Keratinocyte (primary cell): ENCODE measurements around the gene QRSL1. TPM values are rescaled to one million over a fixed set of nuclear protein-coding genes. Genes with fewer than 3 reads are reported as not detected.

Experiments used
- DNase-seq: peaks from one replicate; pipeline ENCODE4 v3.0.0-alpha.2; 2011; ENCODE audit warnings: low read depth, missing footprints, low spot score
- FAIRE-seq: peaks from 2 replicates; lab custom pipeline; 2011; peaks lifted over from hg19 to GRCh38; lab: Jason Lieb, UNC
- H2AFZ ChIP-seq: 2 replicates; pipeline ENCODE4 v1.6.0; 2012; ENCODE audit warnings: low read length, control low read depth, inconsistent platforms; ENCODE audit not compliant: control insufficient read depth
- H3K27ac ChIP-seq: 2 replicates; pipeline ENCODE4 v1.5.1; 2011; ENCODE audit warnings: low read length; ENCODE audit not compliant: control insufficient read depth, insufficient read depth
- H3K27me3 ChIP-seq: 3 replicates; pipeline ENCODE4 v1.6.0; 2011; ENCODE audit warnings: low read length; ENCODE audit not compliant: control insufficient read depth, insufficient read depth; ENCODE audit errors: extremely low read depth
- H3K36me3 ChIP-seq, 2 experiments: 2 replicates in 1 of 2; 3 replicates in 1 of 2; pipeline ENCODE4 v1.5.1; 2011; ENCODE audit warnings: low read length in 2 of 2, mild to moderate bottlenecking in 1 of 2; ENCODE audit not compliant: control insufficient read depth in 2 of 2, insufficient read depth in 2 of 2; ENCODE audit errors: extremely low read depth in 1 of 2
- H3K4me1 ChIP-seq: 3 replicates; pipeline ENCODE4 v1.5.1; 2011; ENCODE audit warnings: low read length; ENCODE audit not compliant: control insufficient read depth, insufficient read depth; ENCODE audit errors: extremely low read depth
- H3K4me2 ChIP-seq: 3 replicates; pipeline ENCODE4 v1.6.0; 2011; ENCODE audit warnings: low read depth, low read length; ENCODE audit not compliant: control insufficient read depth, insufficient read depth; ENCODE audit errors: extremely low read depth
- H3K4me3 ChIP-seq, 3 experiments: fragments of 200-600 bp in 1 of 3; sonication (generic) in 1 of 3; 2 replicates in 2 of 3; 3 replicates in 1 of 3; pipeline ENCODE4 v1.5.1; 2011 to 2016; ENCODE audit warnings: low read length in 3 of 3, mild to moderate bottlenecking in 3 of 3, control low read depth in 2 of 3, inconsistent platforms in 1 of 3, low read depth in 1 of 3, mixed read lengths in 1 of 3, mixed run types in 1 of 3, moderate library complexity in 1 of 3; ENCODE audit not compliant: control insufficient read depth in 2 of 3, insufficient read depth in 2 of 3; ENCODE audit errors: extremely low read depth in 1 of 3
- H3K79me2 ChIP-seq: 2 replicates; pipeline ENCODE4 v1.6.0; 2012; ENCODE audit warnings: low read length; ENCODE audit not compliant: control insufficient read depth, insufficient read depth
- H3K9ac ChIP-seq: 3 replicates; pipeline ENCODE4 v1.6.0; 2011; ENCODE audit warnings: low read length; ENCODE audit not compliant: control insufficient read depth, insufficient read depth; ENCODE audit errors: extremely low read depth
- H3K9me1 ChIP-seq: 3 replicates; pipeline ENCODE4 v1.6.0; 2011; ENCODE audit warnings: low read length; ENCODE audit not compliant: control insufficient read depth, insufficient read depth; ENCODE audit errors: extremely low read depth
- H3K9me3 ChIP-seq: 2 replicates; pipeline ENCODE4 v1.5.1; 2012; ENCODE audit warnings: low read depth, low read length; ENCODE audit not compliant: control insufficient read depth
- H4K20me1 ChIP-seq: 3 replicates; pipeline ENCODE4 v1.6.0; 2011; ENCODE audit warnings: low read length; ENCODE audit not compliant: control insufficient read depth, insufficient read depth; ENCODE audit errors: extremely low read depth
- EZH2 ChIP-seq: IDR thresholded peaks from one replicate; pipeline ENCODE4 v1.6.1; 2012; ENCODE audit warnings: inconsistent platforms, mild to moderate bottlenecking, low read length, moderate library complexity
- dilution Hi-C: fragments of 300-500 bp; cut with MboI; formaldehyde crosslinking; loops from one replicate; pipeline ENCODE4 v1.7.0; 2020; ENCODE audit warnings: low sequenced_read_pairs; ENCODE audit not compliant: extremely low pct_ligation_motif_present
- polyA plus RNA-seq, 5 experiments: library from polyadenylated mRNA; depleted of rRNA in 3 of 5; stranded (reverse) in 3 of 5; stranded (forward) in 1 of 5; unstranded in 1 of 5; fragments of >200 nt; gene quantifications; 1 replicate in 1 of 5; 2 replicates in 3 of 5; 3 replicates in 1 of 5; pipeline versions ENCODE4 v1.2.1 to v1.2.3, GENCODE V29; 2011 to 2012; ENCODE audit warnings: missing spikeins in 2 of 5, low read depth in 1 of 5, low replicate concordance in 1 of 5
- TF ChIP-seq, protein P1 (sequence below), 3 experiments: IDR thresholded peaks in 1 of 3; conservative IDR thresholded peaks in 1 of 3; optimal IDR thresholded peaks in 1 of 3; 2 replicates in 2 of 3; 3 replicates in 1 of 3; pipeline versions ENCODE3 to v1.5.1; 2011; ENCODE audit warnings: low read length in 3 of 3, mild to moderate bottlenecking in 3 of 3, moderate library complexity in 2 of 3, control low read depth in 1 of 3, inconsistent platforms in 1 of 3; ENCODE audit not compliant: insufficient read depth in 2 of 3; ENCODE audit errors: extremely low read depth in 1 of 3

QRSL1 gene
- polyA plus RNA-seq, 1 donor (not counting 4 experiments of a cell fraction or from before 2014, with no cell fraction given) = 14.6 TPM

DNA sequence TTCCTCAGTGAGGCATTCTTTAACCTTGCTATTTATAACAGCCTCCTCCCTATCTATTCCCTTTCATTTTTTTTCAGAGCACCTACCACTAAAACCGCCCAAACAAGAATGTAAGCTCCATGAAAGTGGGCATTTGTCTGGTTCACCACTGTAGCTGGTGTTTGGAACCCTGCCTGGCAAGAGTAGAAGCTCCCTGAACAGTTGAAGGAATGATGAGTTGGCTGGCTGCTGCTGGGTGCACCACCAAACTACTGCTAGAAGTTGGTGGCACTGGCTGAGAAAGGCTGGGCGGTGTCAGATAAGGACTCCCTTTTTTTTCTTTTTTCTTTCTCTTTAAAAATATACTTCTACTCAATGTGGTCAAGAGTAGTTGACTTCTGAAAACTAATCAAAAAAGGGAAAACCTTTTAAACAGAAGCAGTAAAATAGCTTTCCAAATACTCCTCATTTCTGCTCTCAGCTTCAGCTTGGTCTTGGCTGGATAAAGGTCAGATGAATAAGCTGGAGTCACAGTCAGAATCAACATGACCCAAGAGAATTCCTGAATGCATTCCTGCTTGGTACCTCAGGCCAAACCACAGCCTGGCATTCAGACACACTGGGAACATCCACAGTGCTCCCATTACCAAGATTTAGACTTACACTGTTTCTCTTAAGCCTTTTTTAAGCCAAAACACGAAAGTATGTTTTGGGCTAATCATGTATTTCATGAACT, 38.1 kb upstream of the QRSL1 start:
- Histone ChIP-seq H3K9me3 (no peaks in the 10 kb centered on the region), H3K27ac (no peak overlapping the region), H3K9ac (no peak overlapping the region), H3K4me2 (no peak overlapping the region), H3K27me3 (no peaks in the 10 kb centered on the region), H4K20me1 (no peaks in the 10 kb centered on the region), H3K4me3 (no peak overlapping the region), H3K9me1 (no peaks in the 10 kb centered on the region), H3K36me3 (peaks cover 0 to 4% of the 10 kb centered on the region in 2 experiments), H2AFZ (no peak overlapping the region), H3K4me1 (peaks cover 15% of the 10 kb centered on the region), H3K79me2 (no peaks in the 10 kb centered on the region)
- peak; percentile 79 for FAIRE-seq
- TF ChIP-seq EZH2 = no peak
- TF ChIP-seq, protein P1, sequence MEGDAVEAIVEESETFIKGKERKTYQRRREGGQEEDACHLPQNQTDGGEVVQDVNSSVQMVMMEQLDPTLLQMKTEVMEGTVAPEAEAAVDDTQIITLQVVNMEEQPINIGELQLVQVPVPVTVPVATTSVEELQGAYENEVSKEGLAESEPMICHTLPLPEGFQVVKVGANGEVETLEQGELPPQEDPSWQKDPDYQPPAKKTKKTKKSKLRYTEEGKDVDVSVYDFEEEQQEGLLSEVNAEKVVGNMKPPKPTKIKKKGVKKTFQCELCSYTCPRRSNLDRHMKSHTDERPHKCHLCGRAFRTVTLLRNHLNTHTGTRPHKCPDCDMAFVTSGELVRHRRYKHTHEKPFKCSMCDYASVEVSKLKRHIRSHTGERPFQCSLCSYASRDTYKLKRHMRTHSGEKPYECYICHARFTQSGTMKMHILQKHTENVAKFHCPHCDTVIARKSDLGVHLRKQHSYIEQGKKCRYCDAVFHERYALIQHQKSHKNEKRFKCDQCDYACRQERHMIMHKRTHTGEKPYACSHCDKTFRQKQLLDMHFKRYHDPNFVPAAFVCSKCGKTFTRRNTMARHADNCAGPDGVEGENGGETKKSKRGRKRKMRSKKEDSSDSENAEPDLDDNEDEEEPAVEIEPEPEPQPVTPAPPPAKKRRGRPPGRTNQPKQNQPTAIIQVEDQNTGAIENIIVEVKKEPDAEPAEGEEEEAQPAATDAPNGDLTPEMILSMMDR (optimal IDR thresholded peaks at IDR 0.05 in 1 of 3, IDR thresholded peaks at IDR 0.05 in 1 of 3, conservative IDR thresholded peaks at IDR 0.05 in 1 of 3; ENCODE audit: extremely low read depth in 1 of 3, insufficient read depth in 2 of 3, low read length in 3 of 3) = no peak
- dilution Hi-C loops = no loop called here
- DNase-seq = no peak

DNA sequence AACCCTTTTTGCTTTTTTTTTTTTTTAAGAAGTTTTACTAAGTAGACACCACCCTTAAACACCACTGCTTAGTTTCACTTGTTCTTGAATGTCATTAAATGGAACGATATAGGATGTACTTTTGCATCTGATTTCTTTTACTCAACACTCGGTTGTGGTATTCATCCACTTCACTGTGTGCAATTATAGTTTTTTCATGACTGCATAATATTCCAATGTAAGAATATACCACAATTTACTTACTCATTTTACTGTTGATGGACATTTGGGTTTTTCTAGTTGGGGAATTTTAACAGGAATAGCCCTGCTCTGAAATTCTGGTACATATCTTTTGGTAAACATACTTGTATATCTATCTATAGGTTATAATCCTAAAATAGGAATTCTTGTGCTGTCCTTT, 29.9 kb upstream of the QRSL1 start:
- Histone ChIP-seq H4K20me1 (no peaks in the 10 kb centered on the region), H3K9ac (no peak overlapping the region), H2AFZ (no peak overlapping the region), H3K4me2 (no peak overlapping the region), H3K4me1 (no peaks in the 10 kb centered on the region), H3K79me2 (no peaks in the 10 kb centered on the region), H3K27me3 (no peaks in the 10 kb centered on the region), H3K9me1 (no peaks in the 10 kb centered on the region), H3K27ac (no peak overlapping the region), H3K4me3 (no peak overlapping the region), H3K9me3 (no peaks in the 10 kb centered on the region), H3K36me3 (peaks cover 0 to 1% of the 10 kb centered on the region in 2 experiments)
- DNase-seq = no peak
- no peak for FAIRE-seq
- TF ChIP-seq, protein P1 (optimal IDR thresholded peaks at IDR 0.05 in 1 of 3, IDR thresholded peaks at IDR 0.05 in 1 of 3, conservative IDR thresholded peaks at IDR 0.05 in 1 of 3; ENCODE audit: extremely low read depth in 1 of 3, insufficient read depth in 2 of 3, low read length in 3 of 3) = no peak
- no peak for TF ChIP-seq EZH2
- dilution Hi-C loops = no loop called here
